ENCODE data around the gene VWC2.

Gene VWC2

GRCh38 chr7:49773218-49773935 lies at the start of gene VWC2:
Gene VWC2 (plus strand): TSS chr7:49773638. CDS start chr7:49775436, 1,798 bp downstream.
- H3K27ac Mint-ChIP-seq = no peak within 1 kb of the TSS

DNA sequence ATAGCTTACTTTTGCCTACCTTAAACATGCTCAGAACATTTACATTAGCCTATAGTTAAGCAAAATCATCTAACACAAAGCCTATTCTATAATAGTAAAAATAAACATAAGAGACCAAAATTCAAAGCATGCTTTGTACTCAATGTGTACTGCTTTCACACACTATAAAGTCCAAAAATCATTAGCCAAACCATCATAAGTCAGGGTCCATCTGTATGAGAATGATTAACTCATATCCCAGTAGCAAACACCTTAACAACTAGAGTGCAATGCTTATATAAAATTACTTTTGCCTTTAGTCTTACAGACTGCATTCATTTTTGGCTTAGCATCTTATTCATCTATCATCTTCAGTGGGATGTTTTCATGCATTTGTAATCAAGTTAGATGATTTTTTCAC lies 49.4 kb upstream of the VWC2 start:
- no peaks in the 10 kb centered on the region for H3K9me3 Mint-ChIP-seq

More at GRCh38 chr7:49773218-49773935, at the start of gene VWC2:
- H3K9me3 Mint-ChIP-seq = no peaks in the 10 kb centered on the region
- no peak for DNase-seq
- H3K36me3 Mint-ChIP-seq (ENCODE audit: low read depth) = no peaks in the 10 kb centered on the region
- H3K4me3 Mint-ChIP-seq = no peak within 1 kb of the TSS
- peaks cover 9% of the 10 kb centered on the region for H3K4me1 Mint-ChIP-seq (ENCODE audit: low read depth)
- peaks cover 67% of the 10 kb centered on the region for H3K27me3 Mint-ChIP-seq

GRCh38 chr7:49731836-49732235 lies 41.6 kb upstream of the VWC2 start:
- H3K4me3 Mint-ChIP-seq = no peak overlapping the region
- peaks cover 3% of the 10 kb centered on the region for H3K9me3 Mint-ChIP-seq
- DNase-seq = no peak
- H3K36me3 Mint-ChIP-seq (ENCODE audit: low read depth) = no peaks in the 10 kb centered on the region
- no peaks in the 10 kb centered on the region for H3K27me3 Mint-ChIP-seq
- H3K27ac Mint-ChIP-seq = no peak overlapping the region
- H3K4me1 Mint-ChIP-seq (ENCODE audit: low read depth) = no peaks in the 10 kb centered on the region

More for the DNA sequence above, 49.4 kb upstream of the VWC2 start:
- no peak overlapping the region for H3K4me3 Mint-ChIP-seq
- H3K27me3 Mint-ChIP-seq = no peaks in the 10 kb centered on the region
- H3K4me1 Mint-ChIP-seq (ENCODE audit: low read depth) = no peaks in the 10 kb centered on the region
- DNase-seq = no peak
- H3K27ac Mint-ChIP-seq = no peak overlapping the region
- no peaks in the 10 kb centered on the region for H3K36me3 Mint-ChIP-seq (ENCODE audit: low read depth)

DNA sequence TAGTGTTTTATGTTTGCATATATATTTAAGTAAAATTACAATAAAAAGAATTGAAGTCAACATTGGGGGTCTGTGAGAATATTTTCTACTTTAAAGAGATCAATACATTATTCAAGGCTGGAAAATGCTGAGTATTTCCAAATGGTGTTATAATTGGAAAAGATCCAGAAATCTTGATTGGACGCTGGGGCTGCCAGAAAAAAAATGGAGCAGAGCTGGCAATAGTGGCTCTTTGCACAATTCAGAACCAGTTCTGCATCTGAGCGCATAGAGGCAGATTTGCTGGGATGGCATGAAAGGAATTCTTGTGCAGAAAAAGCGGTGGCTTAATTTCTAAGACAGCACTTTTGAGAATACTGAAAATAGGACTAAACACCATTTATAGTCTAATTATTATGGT lies 10.8 kb upstream of the VWC2 start:
- Mint-ChIP-seq H3K27me3 (no peaks in the 10 kb centered on the region), H3K27ac (no peak overlapping the region), H3K4me1 (ENCODE audit: low read depth) (no peaks in the 10 kb centered on the region), H3K36me3 (ENCODE audit: low read depth) (no peaks in the 10 kb centered on the region), H3K4me3 (no peak overlapping the region), H3K9me3 (no peaks in the 10 kb centered on the region)
- no peak for DNase-seq

- no peaks in the 10 kb centered on the region for H3K4me1 Mint-ChIP-seq (ENCODE audit: low read depth)
- no peaks in the 10 kb centered on the region for H3K9me3 Mint-ChIP-seq
- no peaks in the 10 kb centered on the region for H3K36me3 Mint-ChIP-seq (ENCODE audit: low read depth)
- DNase-seq = no peak
- H3K27ac Mint-ChIP-seq = no peak overlapping the region
- H3K27me3 Mint-ChIP-seq = no peaks in the 10 kb centered on the region
- H3K4me3 Mint-ChIP-seq = no peak overlapping the region
Observed at GRCh38 chr7:49763791-49764190, 9.6 kb upstream of the VWC2 start.

- no peaks in the 10 kb centered on the region for H3K36me3 Mint-ChIP-seq (ENCODE audit: low read depth)
- H3K27ac Mint-ChIP-seq = no peak overlapping the region
- H3K4me3 Mint-ChIP-seq = no peak overlapping the region
- DNase-seq = no peak
- peaks cover 18% of the 10 kb centered on the region for H3K27me3 Mint-ChIP-seq
- no peaks in the 10 kb centered on the region for H3K9me3 Mint-ChIP-seq
- no peaks in the 10 kb centered on the region for H3K4me1 Mint-ChIP-seq (ENCODE audit: low read depth)
Observed at GRCh38 chr7:49766966-49767365, 6.5 kb upstream of the VWC2 start.

DNA sequence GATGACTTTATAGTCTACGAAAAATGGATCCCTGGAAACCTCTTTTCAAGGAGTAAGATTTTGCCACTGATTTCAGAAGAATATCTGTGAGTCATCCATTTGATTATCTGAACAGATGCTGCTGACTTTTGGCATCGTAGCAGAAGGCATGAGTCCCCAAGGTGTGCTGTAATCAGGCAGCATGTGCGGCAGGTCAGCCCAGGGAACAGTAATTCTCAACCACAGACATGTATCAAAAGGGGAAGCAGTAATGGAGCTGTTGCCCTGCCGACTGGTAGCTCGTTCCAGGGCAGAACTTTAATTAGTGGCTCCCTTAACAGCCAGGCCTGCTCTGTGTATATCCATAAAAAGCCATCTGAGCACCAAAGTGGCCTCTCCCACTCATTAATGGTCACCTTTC lies 5.7 kb upstream of the VWC2 start:
- no peaks in the 10 kb centered on the region for H3K36me3 Mint-ChIP-seq (ENCODE audit: low read depth)
- no peak for DNase-seq
- H3K4me3 Mint-ChIP-seq = no peak overlapping the region
- no peak overlapping the region for H3K27ac Mint-ChIP-seq
- H3K4me1 Mint-ChIP-seq (ENCODE audit: low read depth) = peaks cover 1% of the 10 kb centered on the region
- H3K9me3 Mint-ChIP-seq = no peaks in the 10 kb centered on the region
- H3K27me3 Mint-ChIP-seq = peaks cover 25% of the 10 kb centered on the region

GRCh38 chr7:49768254-49768653 lies 5.2 kb upstream of the VWC2 start:
- H3K9me3 Mint-ChIP-seq = no peaks in the 10 kb centered on the region
- peaks cover 30% of the 10 kb centered on the region for H3K27me3 Mint-ChIP-seq
- peaks cover 6% of the 10 kb centered on the region for H3K4me1 Mint-ChIP-seq (ENCODE audit: low read depth)
- DNase-seq = no peak
- no peak overlapping the region for H3K27ac Mint-ChIP-seq
- no peaks in the 10 kb centered on the region for H3K36me3 Mint-ChIP-seq (ENCODE audit: low read depth)
- H3K4me3 Mint-ChIP-seq = no peak overlapping the region

DNA sequence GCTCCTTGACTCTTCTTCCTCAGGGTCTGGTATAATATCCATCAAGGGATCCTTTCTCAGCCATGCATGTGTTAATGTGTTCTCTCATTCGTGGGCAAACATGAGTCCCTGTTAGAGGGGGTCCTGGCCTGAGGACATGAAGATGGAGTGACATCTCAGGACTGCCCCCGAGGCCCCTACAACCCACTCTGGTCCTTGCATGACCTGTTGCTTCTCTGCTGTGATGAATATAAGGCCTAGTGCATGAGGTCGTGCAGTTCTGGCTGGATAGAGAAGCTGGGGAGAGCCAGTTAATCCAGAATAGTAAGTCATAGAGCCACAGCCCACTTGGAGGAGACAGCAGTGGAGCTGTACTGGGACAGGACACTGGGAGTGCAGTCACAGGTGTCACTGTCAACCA lies 4.6 kb upstream of the VWC2 start:
- H3K9me3 Mint-ChIP-seq = no peaks in the 10 kb centered on the region
- peaks cover 6% of the 10 kb centered on the region for H3K4me1 Mint-ChIP-seq (ENCODE audit: low read depth)
- no peak overlapping the region for H3K27ac Mint-ChIP-seq
- no peak for DNase-seq
- H3K27me3 Mint-ChIP-seq = peaks cover 32% of the 10 kb centered on the region
- no peaks in the 10 kb centered on the region for H3K36me3 Mint-ChIP-seq (ENCODE audit: low read depth)
- H3K4me3 Mint-ChIP-seq = no peak overlapping the region

DNA sequence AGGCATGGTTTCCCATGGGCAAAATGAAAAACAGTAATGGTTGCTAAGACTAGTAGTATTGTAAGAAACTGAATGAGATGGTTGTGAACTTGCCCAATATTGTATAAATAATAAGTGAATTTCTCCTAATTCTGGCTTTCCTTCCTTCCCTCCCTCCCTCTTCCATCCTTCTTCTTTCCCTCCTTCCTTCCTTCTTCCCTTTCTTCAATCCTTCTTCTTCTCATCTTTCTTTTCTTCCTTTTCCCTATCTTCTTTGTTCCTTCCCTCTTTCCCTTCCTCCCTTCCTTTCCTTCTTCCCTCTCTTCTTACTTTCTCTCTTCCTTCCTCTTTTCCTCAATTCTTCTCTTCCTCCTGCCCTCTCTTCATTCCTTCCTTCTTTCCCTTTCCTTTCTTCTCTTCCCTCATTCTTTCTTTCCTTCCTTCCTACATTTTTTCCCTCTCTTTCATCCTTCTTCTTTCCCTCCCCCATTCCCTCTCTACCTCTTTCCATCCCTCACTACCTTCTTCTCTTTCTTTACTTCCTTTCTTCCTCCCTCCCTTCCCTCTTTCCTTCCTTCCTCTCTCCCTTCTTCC lies 4.1 kb upstream of the VWC2 start:
- H3K27ac Mint-ChIP-seq = no peak overlapping the region
- H3K36me3 Mint-ChIP-seq (ENCODE audit: low read depth) = no peaks in the 10 kb centered on the region
- no peaks in the 10 kb centered on the region for H3K9me3 Mint-ChIP-seq
- DNase-seq = no peak
- H3K4me3 Mint-ChIP-seq = no peak overlapping the region
- peaks cover 6% of the 10 kb centered on the region for H3K4me1 Mint-ChIP-seq (ENCODE audit: low read depth)
- H3K27me3 Mint-ChIP-seq = peaks cover 35% of the 10 kb centered on the region

DNA sequence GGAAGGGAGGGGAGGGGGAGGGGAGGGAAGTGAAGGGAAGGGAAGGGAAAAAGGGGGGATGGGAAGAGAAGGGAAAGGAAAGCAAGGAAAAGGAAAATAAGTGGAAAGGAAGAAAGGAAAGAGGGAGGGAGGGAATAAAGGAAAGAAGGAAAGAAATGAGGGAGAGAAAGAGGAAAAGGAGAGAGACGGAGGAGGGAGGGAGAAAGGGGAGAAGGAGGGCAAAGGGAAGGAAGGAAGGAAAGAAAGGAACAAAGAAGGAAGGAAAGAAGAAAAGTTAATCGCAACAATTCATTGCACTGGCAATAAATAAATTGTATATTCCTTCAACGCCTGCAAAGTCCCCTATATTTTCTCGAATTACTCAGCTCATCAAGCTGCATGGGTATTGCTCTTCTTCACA lies 2.6 kb upstream of the VWC2 start:
- Mint-ChIP-seq H3K36me3 (ENCODE audit: low read depth) (no peaks in the 10 kb centered on the region), H3K4me1 (ENCODE audit: low read depth) (peaks cover 9% of the 10 kb centered on the region), H3K27ac (no peak overlapping the region), H3K9me3 (no peaks in the 10 kb centered on the region), H3K4me3 (no peak overlapping the region), H3K27me3 (peaks cover 45% of the 10 kb centered on the region)
- no peak for DNase-seq

GRCh38 chr7:49771427-49772176 lies 1.8 kb upstream of the VWC2 start:
- no peaks in the 10 kb centered on the region for H3K36me3 Mint-ChIP-seq (ENCODE audit: low read depth)
- H3K4me3 Mint-ChIP-seq = no peak overlapping the region
- no peak overlapping the region for H3K27ac Mint-ChIP-seq
- H3K27me3 Mint-ChIP-seq = peaks cover 53% of the 10 kb centered on the region
- no peak for DNase-seq
- no peaks in the 10 kb centered on the region for H3K9me3 Mint-ChIP-seq
- peaks cover 9% of the 10 kb centered on the region for H3K4me1 Mint-ChIP-seq (ENCODE audit: low read depth)

GRCh38 chr7:49772916-49773217 lies 571 bp upstream of the VWC2 start:
- Mint-ChIP-seq H3K27ac (no peak overlapping the region), H3K27me3 (peaks cover 65% of the 10 kb centered on the region), H3K9me3 (no peaks in the 10 kb centered on the region), H3K36me3 (ENCODE audit: low read depth) (no peaks in the 10 kb centered on the region), H3K4me1 (ENCODE audit: low read depth) (peaks cover 9% of the 10 kb centered on the region), H3K4me3 (no peak overlapping the region)
- no peak for DNase-seq

DNA sequence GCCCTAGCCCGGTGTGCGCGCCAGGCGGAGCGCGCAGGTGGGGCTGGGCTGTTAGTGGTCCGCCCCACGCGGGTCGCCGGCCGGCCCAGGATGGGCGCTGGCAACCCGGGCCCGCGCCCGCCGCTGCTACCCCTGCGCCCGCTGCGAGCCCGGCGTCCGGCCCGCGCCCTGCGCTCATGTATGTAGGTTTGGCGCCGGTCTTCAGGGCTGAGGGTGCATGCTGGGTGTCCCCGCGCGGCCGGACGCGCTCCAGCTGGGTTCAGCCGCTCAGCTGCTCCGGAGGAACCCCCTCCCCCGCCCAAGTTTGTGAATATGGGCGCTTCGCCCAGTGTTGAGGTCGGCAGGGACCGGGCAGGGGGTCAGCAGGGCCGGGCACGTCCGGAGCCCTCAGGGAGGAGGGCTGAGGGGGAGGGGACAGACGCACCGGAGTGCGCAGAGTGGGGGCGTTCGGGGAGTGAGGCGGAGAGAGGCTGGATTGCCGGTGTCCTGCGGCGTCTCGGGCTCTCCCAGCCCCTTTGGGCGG lies 559 bp downstream of the VWC2 start:
- Mint-ChIP-seq H3K4me1 (ENCODE audit: low read depth) (peaks cover 9% of the 10 kb centered on the region), H3K27ac (no peak overlapping the region), H3K9me3 (no peaks in the 10 kb centered on the region), H3K4me3 (no peak overlapping the region), H3K27me3 (peaks cover 71% of the 10 kb centered on the region), H3K36me3 (ENCODE audit: low read depth) (no peaks in the 10 kb centered on the region)
- no peak for DNase-seq

GRCh38 chr7:49774459-49775064 lies 1.1 kb downstream of the VWC2 start:
- Mint-ChIP-seq H3K9me3 (no peaks in the 10 kb centered on the region), H3K4me1 (ENCODE audit: low read depth) (peaks cover 9% of the 10 kb centered on the region), H3K4me3 (no peak overlapping the region), H3K36me3 (ENCODE audit: low read depth) (no peaks in the 10 kb centered on the region), H3K27me3 (peaks cover 71% of the 10 kb centered on the region), H3K27ac (no peak overlapping the region)
- DNase-seq = no peak

All from activated T-cell treated with anti-CD3 and anti-CD28 coated beads, Interleukin-2, amount 50 U/mL, for 24 hours (primary cell).